NB4 (cell line): Measurements from ENCODE around the gene AKNA.
"Not testable (repeated sequence)": the region's sequence is repeated elsewhere in the genome, so short reads cannot be mapped to it uniquely, and the experiment has no call there.

Experiments
- MYC ChIP-seq: IDR thresholded peaks from 2 replicates; pipeline ENCODE4 v1.6.1; 2011; ENCODE audit warnings: low read depth, low read length
- POLR2A ChIP-seq: IDR thresholded peaks from 2 replicates; pipeline ENCODE4 v1.6.1; 2011; ENCODE audit warnings: mild to moderate bottlenecking; ENCODE audit not compliant: insufficient read length; ENCODE audit errors: extremely low read depth
- TF ChIP-seq, protein P1 (sequence below): IDR thresholded peaks from one replicate; pipeline ENCODE4 v1.5.1; 2012; ENCODE audit warnings: low read depth, low read length
- TF ChIP-seq, protein P2 (sequence below): IDR thresholded peaks from 2 replicates; pipeline ENCODE4 v1.6.1; 2011; ENCODE audit warnings: low read depth, low read length

DNA sequence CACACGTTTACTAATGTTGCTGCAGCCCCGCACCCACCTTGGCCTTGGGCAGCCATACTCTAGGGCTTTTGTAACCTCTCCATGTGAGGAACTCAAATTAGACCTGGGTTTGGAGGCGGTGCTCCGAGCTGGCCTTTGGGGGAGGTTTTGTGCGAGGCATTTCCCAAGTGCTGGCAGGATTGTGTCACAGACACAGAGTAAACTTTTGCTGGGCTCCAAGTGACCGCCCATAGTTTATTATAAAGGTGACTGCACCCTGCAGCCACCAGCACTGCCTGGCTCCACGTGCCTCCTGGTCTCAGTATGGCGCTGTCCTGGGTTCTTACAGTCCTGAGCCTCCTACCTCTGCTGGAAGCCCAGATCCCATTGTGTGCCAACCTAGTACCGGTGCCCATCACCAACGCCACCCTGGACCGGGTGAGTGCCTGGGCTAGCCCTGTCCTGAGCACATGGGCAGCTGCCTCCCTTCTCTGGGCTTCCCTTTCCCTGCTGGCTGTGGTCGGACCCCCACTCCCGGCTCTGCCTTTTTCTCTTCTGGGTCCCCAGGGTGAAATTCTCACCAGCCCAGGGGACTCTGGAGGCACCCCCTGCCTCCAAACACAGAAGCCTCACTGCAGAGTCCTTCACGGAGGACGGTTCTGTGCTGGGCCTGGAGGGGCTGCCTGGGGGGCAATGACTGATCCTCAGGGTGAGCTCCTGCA, 64.8 kb downstream of the AKNA start, which contains the start of gene ORM1:
- TF ChIP-seq, protein P1, sequence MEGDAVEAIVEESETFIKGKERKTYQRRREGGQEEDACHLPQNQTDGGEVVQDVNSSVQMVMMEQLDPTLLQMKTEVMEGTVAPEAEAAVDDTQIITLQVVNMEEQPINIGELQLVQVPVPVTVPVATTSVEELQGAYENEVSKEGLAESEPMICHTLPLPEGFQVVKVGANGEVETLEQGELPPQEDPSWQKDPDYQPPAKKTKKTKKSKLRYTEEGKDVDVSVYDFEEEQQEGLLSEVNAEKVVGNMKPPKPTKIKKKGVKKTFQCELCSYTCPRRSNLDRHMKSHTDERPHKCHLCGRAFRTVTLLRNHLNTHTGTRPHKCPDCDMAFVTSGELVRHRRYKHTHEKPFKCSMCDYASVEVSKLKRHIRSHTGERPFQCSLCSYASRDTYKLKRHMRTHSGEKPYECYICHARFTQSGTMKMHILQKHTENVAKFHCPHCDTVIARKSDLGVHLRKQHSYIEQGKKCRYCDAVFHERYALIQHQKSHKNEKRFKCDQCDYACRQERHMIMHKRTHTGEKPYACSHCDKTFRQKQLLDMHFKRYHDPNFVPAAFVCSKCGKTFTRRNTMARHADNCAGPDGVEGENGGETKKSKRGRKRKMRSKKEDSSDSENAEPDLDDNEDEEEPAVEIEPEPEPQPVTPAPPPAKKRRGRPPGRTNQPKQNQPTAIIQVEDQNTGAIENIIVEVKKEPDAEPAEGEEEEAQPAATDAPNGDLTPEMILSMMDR: not testable (repeated sequence)
- not testable (repeated sequence) for TF ChIP-seq POLR2A, MYC
- TF ChIP-seq, protein P2, sequence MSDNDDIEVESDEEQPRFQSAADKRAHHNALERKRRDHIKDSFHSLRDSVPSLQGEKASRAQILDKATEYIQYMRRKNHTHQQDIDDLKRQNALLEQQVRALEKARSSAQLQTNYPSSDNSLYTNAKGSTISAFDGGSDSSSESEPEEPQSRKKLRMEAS: not testable (repeated sequence)
